Measurements from ENCODE around the gene POMGNT1. TPM values are rescaled to one million over a fixed set of nuclear protein-coding genes. Genes with fewer than 3 reads are reported as not detected.

The POMGNT1 gene
- total and polyA plus RNA-seq, 4 donors, result 39.8 to 132 (median 108) TPM

DNA sequence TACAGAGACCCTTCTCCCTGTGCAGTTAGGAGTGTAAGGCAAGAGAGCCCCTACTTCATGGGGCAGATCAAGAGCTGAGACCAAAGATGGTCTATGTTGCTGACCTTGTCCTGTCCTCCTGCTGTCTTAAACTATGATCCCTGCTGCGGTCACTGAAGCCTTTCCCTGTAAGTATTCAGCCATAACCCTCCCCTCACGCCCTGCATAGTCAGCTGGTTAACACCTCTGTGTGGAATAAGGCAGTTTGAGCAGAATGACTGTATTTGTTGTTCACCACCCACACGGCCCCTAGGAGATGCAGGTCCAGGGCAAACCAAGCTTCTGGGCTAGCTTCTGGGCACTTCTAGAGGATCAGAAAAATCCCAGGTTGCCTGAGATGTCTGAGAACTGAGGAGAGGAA is 23.0 kb downstream of the POMGNT1 start:
- WGBS (ENCODE audit: insufficient coverage), result 61% methylated on average over 2 of the region's 3 CpGs

GRCh38 chr1:46174448-46175231 is 23.6 kb downstream of the POMGNT1 start, which contains the start of gene TSPAN1:
Gene TSPAN1, plus strand, starts transcription at chr1:46175087. Its CDS starts 6,021 bp downstream, at chr1:46181108.
- H3K27ac ChIP-seq (ENCODE audit: low read depth, low read length), result no peak within 1 kb of the TSS
- 76% methylated on average over 11 of the region's 11 CpGs for WGBS (ENCODE audit: insufficient coverage)

More for the DNA sequence above, 23.0 kb downstream of the POMGNT1 start:
- no peak for DNase-seq (ENCODE audit: low read depth in 4 of 6, low spot score in 6 of 6)
- Histone ChIP-seq H3K9me3 (ENCODE audit: control insufficient read depth, insufficient read depth, low read length) (no peaks in the 10 kb centered on the region), H3K27ac (ENCODE audit: low read depth, low read length) (no peak overlapping the region), H3K36me3 (ENCODE audit: control insufficient read depth, insufficient read depth, low read length) (no peaks in the 10 kb centered on the region), H3K4me1 (ENCODE audit: control insufficient read depth, insufficient read depth, low read length) (peaks cover 13% of the 10 kb centered on the region), H3K27me3 (ENCODE audit: control insufficient read depth, insufficient read depth, low read length) (no peaks in the 10 kb centered on the region), H3K4me3 (ENCODE audit: low read depth, low read length) (no peak overlapping the region)

DNA sequence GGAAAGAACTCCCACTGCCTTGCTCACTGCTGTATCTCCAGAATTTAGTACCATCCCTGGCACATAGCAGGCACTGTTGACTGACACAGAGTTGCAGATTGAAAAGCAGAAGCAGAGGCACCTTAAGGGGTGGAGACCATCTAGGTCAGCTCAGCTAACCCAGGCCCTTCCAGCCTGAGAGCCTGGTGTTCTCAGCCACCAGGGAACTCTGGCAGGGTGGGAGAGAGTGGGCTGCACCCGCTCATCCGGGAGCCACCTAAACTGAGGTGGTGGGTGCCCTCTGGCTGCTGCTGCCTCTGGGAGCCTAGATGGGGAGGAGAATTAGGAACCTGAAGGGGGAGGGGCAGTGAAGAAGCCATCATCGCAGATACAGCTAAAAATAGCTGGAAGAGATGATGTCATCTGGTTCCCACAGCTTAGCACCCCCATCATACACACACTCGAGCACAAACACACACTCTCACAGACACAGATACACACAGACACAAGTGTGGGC is 24.8 kb downstream of the POMGNT1 start:
- no peaks in the 10 kb centered on the region for H3K27me3 ChIP-seq (ENCODE audit: control insufficient read depth, insufficient read depth, low read length)
- H3K9me3 ChIP-seq (ENCODE audit: control insufficient read depth, insufficient read depth, low read length), result no peaks in the 10 kb centered on the region
- peak in 3 of 6 donors; percentile 44 to 85 (median 55) for DNase-seq (ENCODE audit: low read depth in 4 of 6, low spot score in 6 of 6)
- no peak overlapping the region for H3K27ac ChIP-seq (ENCODE audit: low read depth, low read length)
- H3K4me1 ChIP-seq (ENCODE audit: control insufficient read depth, insufficient read depth, low read length), result peaks cover 10% of the 10 kb centered on the region
- H3K4me3 ChIP-seq (ENCODE audit: low read depth, low read length), result no peak overlapping the region
- 75% methylated on average over 2 of the region's 4 CpGs for WGBS (ENCODE audit: insufficient coverage)
- no peaks in the 10 kb centered on the region for H3K36me3 ChIP-seq (ENCODE audit: control insufficient read depth, insufficient read depth, low read length)

More at GRCh38 chr1:46174448-46175231, 23.6 kb downstream of the POMGNT1 start, which contains the start of gene TSPAN1:
- Histone ChIP-seq H3K4me3 (ENCODE audit: low read depth, low read length) (no peak within 1 kb of the TSS), H3K9me3 (ENCODE audit: control insufficient read depth, insufficient read depth, low read length) (no peaks in the 10 kb centered on the region), H3K27me3 (ENCODE audit: control insufficient read depth, insufficient read depth, low read length) (no peaks in the 10 kb centered on the region), H3K4me1 (ENCODE audit: control insufficient read depth, insufficient read depth, low read length) (peaks cover 13% of the 10 kb centered on the region), H3K36me3 (ENCODE audit: control insufficient read depth, insufficient read depth, low read length) (no peaks in the 10 kb centered on the region)
- no peak for DNase-seq (ENCODE audit: low read depth in 4 of 6, low spot score in 6 of 6)

GRCh38 chr1:46172321-46172720 is 25.9 kb downstream of the POMGNT1 start:
- no peaks in the 10 kb centered on the region for H3K36me3 ChIP-seq (ENCODE audit: control insufficient read depth, insufficient read depth, low read length)
- DNase-seq (ENCODE audit: low read depth in 4 of 6, low spot score in 6 of 6), result no peak
- no peak overlapping the region for H3K4me3 ChIP-seq (ENCODE audit: low read depth, low read length)
- H3K27ac ChIP-seq (ENCODE audit: low read depth, low read length), result no peak overlapping the region
- H3K9me3 ChIP-seq (ENCODE audit: control insufficient read depth, insufficient read depth, low read length), result no peaks in the 10 kb centered on the region
- WGBS (ENCODE audit: insufficient coverage), result 92% methylated on average over 3 of the region's 4 CpGs
- peaks cover 13% of the 10 kb centered on the region for H3K4me1 ChIP-seq (ENCODE audit: control insufficient read depth, insufficient read depth, low read length)
- H3K27me3 ChIP-seq (ENCODE audit: control insufficient read depth, insufficient read depth, low read length), result no peaks in the 10 kb centered on the region

DNA sequence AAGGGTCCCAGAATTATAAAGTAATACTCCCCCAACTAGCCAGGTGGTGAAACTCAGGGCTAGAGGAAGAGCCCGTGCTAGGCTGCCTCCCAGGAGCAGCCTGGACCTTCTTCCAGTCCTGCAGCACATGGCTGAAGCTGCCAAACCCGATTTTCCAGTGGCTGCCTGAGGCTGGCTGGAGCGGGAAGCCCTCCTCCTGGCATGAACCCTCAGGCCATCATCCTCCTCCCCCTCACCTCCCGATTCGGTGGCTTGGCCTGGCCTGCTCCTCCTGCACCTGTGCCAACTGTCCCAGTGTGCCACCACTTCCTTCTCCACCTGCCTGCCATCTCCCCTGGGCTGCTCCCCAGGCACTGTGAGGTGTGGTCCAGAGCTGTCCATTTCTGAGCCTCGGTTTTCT is 26.4 kb downstream of the POMGNT1 start:
- Histone ChIP-seq H3K4me3 (ENCODE audit: low read depth, low read length) (no peak overlapping the region), H3K36me3 (ENCODE audit: control insufficient read depth, insufficient read depth, low read length) (no peaks in the 10 kb centered on the region), H3K27ac (ENCODE audit: low read depth, low read length) (no peak overlapping the region), H3K4me1 (ENCODE audit: control insufficient read depth, insufficient read depth, low read length) (peaks cover 18% of the 10 kb centered on the region), H3K27me3 (ENCODE audit: control insufficient read depth, insufficient read depth, low read length) (no peaks in the 10 kb centered on the region), H3K9me3 (ENCODE audit: control insufficient read depth, insufficient read depth, low read length) (no peaks in the 10 kb centered on the region)
- DNase-seq (ENCODE audit: low read depth in 4 of 6, low spot score in 6 of 6), result no peak
- 46% methylated on average over 6 of the region's 6 CpGs for WGBS (ENCODE audit: insufficient coverage)

DNA sequence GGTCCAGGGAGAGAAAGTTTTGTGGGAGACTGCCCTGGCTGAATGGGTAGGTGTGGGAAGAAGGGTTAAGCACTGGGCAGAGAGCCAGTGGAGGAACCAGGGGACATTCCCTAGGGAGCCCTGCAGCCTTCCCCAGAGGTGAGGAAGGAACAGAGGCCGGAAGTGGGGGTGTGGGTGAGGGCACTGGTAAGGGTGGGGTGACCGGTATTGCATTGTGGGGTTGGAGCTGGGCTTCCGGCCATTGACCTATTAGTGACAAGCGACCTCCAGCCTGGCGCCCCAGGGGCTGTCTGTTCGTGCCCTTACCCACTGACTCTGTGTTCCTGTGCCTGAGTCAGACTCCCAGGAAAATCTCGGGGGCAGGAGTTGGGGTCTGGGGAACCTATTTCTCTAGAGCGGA is 26.9 kb downstream of the POMGNT1 start:
- Histone ChIP-seq H3K27ac (ENCODE audit: low read depth, low read length) (no peak overlapping the region), H3K27me3 (ENCODE audit: control insufficient read depth, insufficient read depth, low read length) (peaks cover 2% of the 10 kb centered on the region), H3K4me3 (ENCODE audit: low read depth, low read length) (no peak overlapping the region), H3K4me1 (ENCODE audit: control insufficient read depth, insufficient read depth, low read length) (peaks cover 23% of the 10 kb centered on the region), H3K9me3 (ENCODE audit: control insufficient read depth, insufficient read depth, low read length) (no peaks in the 10 kb centered on the region), H3K36me3 (ENCODE audit: control insufficient read depth, insufficient read depth, low read length) (no peaks in the 10 kb centered on the region)
- DNase-seq (ENCODE audit: low read depth in 4 of 6, low spot score in 6 of 6), result no peak
- 90% methylated on average over 8 of the region's 8 CpGs for WGBS (ENCODE audit: insufficient coverage)

GRCh38 chr1:46169811-46170454 is 28.3 kb downstream of the POMGNT1 start:
- 88% methylated on average over 1 of the region's 3 CpGs for WGBS (ENCODE audit: insufficient coverage)
- no peak overlapping the region for H3K4me3 ChIP-seq (ENCODE audit: low read depth, low read length)
- H3K36me3 ChIP-seq (ENCODE audit: control insufficient read depth, insufficient read depth, low read length), result no peaks in the 10 kb centered on the region
- no peak overlapping the region for H3K27ac ChIP-seq (ENCODE audit: low read depth, low read length)
- H3K4me1 ChIP-seq (ENCODE audit: control insufficient read depth, insufficient read depth, low read length), result peaks cover 25% of the 10 kb centered on the region
- no peak for DNase-seq (ENCODE audit: low read depth in 4 of 6, low spot score in 6 of 6)
- no peaks in the 10 kb centered on the region for H3K9me3 ChIP-seq (ENCODE audit: control insufficient read depth, insufficient read depth, low read length)
- peaks cover 2% of the 10 kb centered on the region for H3K27me3 ChIP-seq (ENCODE audit: control insufficient read depth, insufficient read depth, low read length)

DNA sequence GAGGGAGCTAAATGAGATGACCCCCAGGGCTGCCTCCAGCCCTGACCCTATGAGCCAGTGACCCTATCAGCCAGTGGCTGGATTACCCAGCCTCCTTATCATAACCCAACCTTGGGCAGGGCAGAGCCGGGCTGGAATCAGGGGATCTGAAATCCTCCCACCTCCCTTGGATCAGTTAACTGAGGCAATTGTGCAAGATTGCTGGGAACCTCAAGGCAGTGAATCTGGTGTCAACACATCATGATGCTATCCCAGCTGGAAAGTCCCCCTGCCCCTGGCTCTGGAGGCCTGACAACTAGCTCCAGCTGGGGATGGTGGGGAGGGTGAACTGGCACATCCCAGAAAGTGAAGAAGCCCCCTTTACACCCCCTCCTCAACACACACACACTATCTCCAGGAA is 29.8 kb downstream of the POMGNT1 start:
- peaks cover 18% of the 10 kb centered on the region for H3K4me1 ChIP-seq (ENCODE audit: control insufficient read depth, insufficient read depth, low read length)
- no peak overlapping the region for H3K4me3 ChIP-seq (ENCODE audit: low read depth, low read length)
- H3K27ac ChIP-seq (ENCODE audit: low read depth, low read length), result no peak overlapping the region
- H3K27me3 ChIP-seq (ENCODE audit: control insufficient read depth, insufficient read depth, low read length), result peaks cover 2% of the 10 kb centered on the region
- 83% methylated on average over 1 of the region's 1 CpG for WGBS (ENCODE audit: insufficient coverage)
- H3K36me3 ChIP-seq (ENCODE audit: control insufficient read depth, insufficient read depth, low read length), result no peaks in the 10 kb centered on the region
- no peaks in the 10 kb centered on the region for H3K9me3 ChIP-seq (ENCODE audit: control insufficient read depth, insufficient read depth, low read length)
- DNase-seq (ENCODE audit: low read depth in 4 of 6, low spot score in 6 of 6), result no peak

GRCh38 chr1:46166521-46167462 is 31.4 kb downstream of the POMGNT1 start:
- peak overlapping the region; percentile 17 for H3K27ac ChIP-seq (ENCODE audit: low read depth, low read length)
- H3K4me1 ChIP-seq (ENCODE audit: control insufficient read depth, insufficient read depth, low read length), result peaks cover 15% of the 10 kb centered on the region
- H3K36me3 ChIP-seq (ENCODE audit: control insufficient read depth, insufficient read depth, low read length), result no peaks in the 10 kb centered on the region
- peaks cover 2% of the 10 kb centered on the region for H3K27me3 ChIP-seq (ENCODE audit: control insufficient read depth, insufficient read depth, low read length)
- WGBS (ENCODE audit: insufficient coverage), result 19% methylated on average over 47 of the region's 47 CpGs
- H3K9me3 ChIP-seq (ENCODE audit: control insufficient read depth, insufficient read depth, low read length), result no peaks in the 10 kb centered on the region
- peak in 3 of 6 donors; percentile 19 to 69 (median 66) for DNase-seq (ENCODE audit: low read depth in 4 of 6, low spot score in 6 of 6)
- peak overlapping the region; percentile 46 for H3K4me3 ChIP-seq (ENCODE audit: low read depth, low read length)

Data from spinal cord (tissue), 10 donors.